Measurements from ENCODE around the gene ZDHHC11B. TPM values are rescaled to one million over a fixed set of nuclear protein-coding genes. Genes with fewer than 3 reads are reported as not detected.
"Not testable (repeated sequence)": the region's sequence is repeated elsewhere in the genome, so short reads cannot be mapped to it uniquely, and the experiment has no call there.

ZDHHC11B gene
- total RNA-seq, 1 experiment from 2014 or later: 3.8 TPM

DNA sequence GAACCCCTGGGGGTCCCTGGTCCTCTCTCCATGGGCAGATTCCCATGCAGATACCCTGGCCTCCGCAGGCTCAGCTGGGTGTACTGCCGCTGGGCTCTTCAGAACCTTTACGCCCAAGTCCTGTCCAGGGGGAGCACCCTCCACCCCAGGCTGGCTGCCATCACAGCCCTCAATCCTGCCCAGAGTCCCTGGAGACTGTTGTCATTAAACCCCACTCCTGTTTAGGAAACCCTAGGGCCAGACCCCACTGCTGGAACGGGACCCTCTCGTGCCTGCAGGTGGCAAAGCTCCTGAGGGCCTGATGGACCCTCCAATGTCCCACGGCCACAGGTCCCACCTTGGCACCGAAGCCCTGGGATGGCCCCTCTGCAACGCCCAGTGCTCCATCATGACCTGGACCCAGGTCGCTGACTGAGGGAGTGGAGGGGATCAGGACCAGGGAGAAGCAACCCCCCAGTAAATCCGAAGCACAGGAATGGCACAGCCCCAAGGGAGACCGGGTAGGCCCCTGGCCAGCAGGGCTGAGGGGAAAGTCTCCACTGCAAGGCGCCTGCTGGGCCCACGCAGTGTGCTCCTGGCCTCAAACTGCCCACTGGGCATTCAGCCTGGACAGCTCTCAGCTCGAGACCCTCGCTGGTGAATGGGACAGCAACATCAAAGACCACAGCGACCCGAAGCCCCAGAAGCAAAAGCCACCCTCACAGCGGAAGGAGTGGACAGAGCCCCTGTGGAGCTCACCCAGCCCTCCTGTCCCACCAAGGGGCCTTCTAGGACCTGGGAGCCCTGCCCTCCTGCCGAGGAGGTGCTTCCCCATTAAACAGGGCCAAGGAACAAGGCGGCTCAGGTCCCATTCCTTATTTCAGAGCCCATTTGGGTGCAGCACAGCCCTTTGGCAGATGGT, 8.3 kb downstream of the ZDHHC11B start:
- H2AFZ ChIP-seq (ENCODE audit: low read depth, low read length, poor library complexity, severe bottlenecking): no peak overlapping the region
- no peak overlapping the region for H3K4me2 ChIP-seq (ENCODE audit: low read length)
- CTCF ChIA-PET: no interaction called here
- H3K27me3 ChIP-seq (ENCODE audit: insufficient read depth, low read length): no peaks in the 10 kb centered on the region
- BruUV-seq (replicated peaks): no TSS peak
- no peaks in the 10 kb centered on the region for H3K36me3 ChIP-seq (ENCODE audit: control insufficient read depth in 1 of 2, insufficient read depth in 2 of 2, low read length in 2 of 2)
- no peak overlapping the region for H3K9ac ChIP-seq (ENCODE audit: low read length)
- no peak overlapping the region for H3K27ac ChIP-seq (ENCODE audit: low read depth, low read length)
- ATAC-seq: no peak
- intact Hi-C loops (cut with micrococcal nuclease): no loop called here
- POLR2A ChIA-PET: no interaction called here
- RAD21 ChIA-PET (ENCODE audit: low non-redundant PET in 1 of 2, low total read pairs in 2 of 2, uncharacterized antibody in 2 of 2, unreplicated experiment in 2 of 2): no interaction called here
- TF ChIP-seq, protein P1, sequence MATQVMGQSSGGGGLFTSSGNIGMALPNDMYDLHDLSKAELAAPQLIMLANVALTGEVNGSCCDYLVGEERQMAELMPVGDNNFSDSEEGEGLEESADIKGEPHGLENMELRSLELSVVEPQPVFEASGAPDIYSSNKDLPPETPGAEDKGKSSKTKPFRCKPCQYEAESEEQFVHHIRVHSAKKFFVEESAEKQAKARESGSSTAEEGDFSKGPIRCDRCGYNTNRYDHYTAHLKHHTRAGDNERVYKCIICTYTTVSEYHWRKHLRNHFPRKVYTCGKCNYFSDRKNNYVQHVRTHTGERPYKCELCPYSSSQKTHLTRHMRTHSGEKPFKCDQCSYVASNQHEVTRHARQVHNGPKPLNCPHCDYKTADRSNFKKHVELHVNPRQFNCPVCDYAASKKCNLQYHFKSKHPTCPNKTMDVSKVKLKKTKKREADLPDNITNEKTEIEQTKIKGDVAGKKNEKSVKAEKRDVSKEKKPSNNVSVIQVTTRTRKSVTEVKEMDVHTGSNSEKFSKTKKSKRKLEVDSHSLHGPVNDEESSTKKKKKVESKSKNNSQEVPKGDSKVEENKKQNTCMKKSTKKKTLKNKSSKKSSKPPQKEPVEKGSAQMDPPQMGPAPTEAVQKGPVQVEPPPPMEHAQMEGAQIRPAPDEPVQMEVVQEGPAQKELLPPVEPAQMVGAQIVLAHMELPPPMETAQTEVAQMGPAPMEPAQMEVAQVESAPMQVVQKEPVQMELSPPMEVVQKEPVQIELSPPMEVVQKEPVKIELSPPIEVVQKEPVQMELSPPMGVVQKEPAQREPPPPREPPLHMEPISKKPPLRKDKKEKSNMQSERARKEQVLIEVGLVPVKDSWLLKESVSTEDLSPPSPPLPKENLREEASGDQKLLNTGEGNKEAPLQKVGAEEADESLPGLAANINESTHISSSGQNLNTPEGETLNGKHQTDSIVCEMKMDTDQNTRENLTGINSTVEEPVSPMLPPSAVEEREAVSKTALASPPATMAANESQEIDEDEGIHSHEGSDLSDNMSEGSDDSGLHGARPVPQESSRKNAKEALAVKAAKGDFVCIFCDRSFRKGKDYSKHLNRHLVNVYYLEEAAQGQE (IDR thresholded peaks at IDR 0.05; ENCODE audit: low read depth): no peak
- no peaks in the 10 kb centered on the region for H3K9me3 ChIP-seq (ENCODE audit: control insufficient read depth in 1 of 2, insufficient read depth in 1 of 2, low read depth in 1 of 2, low read length in 2 of 2)
- no peaks in the 10 kb centered on the region for H4K20me1 ChIP-seq (ENCODE audit: insufficient read depth)
- no peaks in the 10 kb centered on the region for H3K79me2 ChIP-seq (ENCODE audit: insufficient read depth, low read length)
- no peak overlapping the region for H3K4me3 ChIP-seq (replicated peaks in 1 of 2; ENCODE audit: low read depth in 1 of 2, low read length in 2 of 2)
- no peaks in the 10 kb centered on the region for H3K9me2 ChIP-seq (ENCODE audit: insufficient read depth)
- no peaks in the 10 kb centered on the region for H3K4me1 ChIP-seq (ENCODE audit: control insufficient read depth in 1 of 2, insufficient read depth in 2 of 2, low read length in 2 of 2)
- DNase-seq (ENCODE audit: low read depth, low spot score): no peak

DNA sequence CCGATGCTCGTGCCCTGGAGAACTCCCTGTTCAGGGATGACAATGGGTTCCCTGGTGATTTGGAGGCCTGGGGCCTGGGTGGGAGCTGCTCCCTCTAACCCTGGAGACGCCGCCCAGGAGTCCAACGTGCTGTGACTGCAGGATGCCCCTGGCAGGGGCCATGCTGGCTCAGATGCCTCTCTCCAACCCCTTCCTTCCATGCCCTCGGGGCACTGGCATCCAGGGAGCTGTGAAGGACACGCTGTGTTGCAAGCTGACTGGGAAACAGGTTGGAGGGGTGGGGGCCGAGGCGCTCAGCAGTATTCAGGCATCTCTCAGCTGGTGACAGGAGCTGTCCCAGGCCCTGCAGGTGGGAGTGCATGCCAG, 9.0 kb downstream of the ZDHHC11B start:
- H3K4me3 ChIP-seq (replicated peaks in 1 of 2; ENCODE audit: low read depth in 1 of 2, low read length in 2 of 2); H3K79me2 ChIP-seq (ENCODE audit: insufficient read depth, low read length); H4K20me1 ChIP-seq (ENCODE audit: insufficient read depth); POLR2A ChIA-PET; H3K9ac ChIP-seq (ENCODE audit: low read length); intact Hi-C loops (cut with micrococcal nuclease); ATAC-seq; CTCF ChIA-PET; H3K27ac ChIP-seq (ENCODE audit: low read depth, low read length); H3K4me1 ChIP-seq (ENCODE audit: control insufficient read depth in 1 of 2, insufficient read depth in 2 of 2, low read length in 2 of 2); H2AFZ ChIP-seq (ENCODE audit: low read depth, low read length, poor library complexity, severe bottlenecking); RAD21 ChIA-PET (ENCODE audit: low non-redundant PET in 1 of 2, low total read pairs in 2 of 2, uncharacterized antibody in 2 of 2, unreplicated experiment in 2 of 2); H3K4me2 ChIP-seq (ENCODE audit: low read length); H3K36me3 ChIP-seq (ENCODE audit: control insufficient read depth in 1 of 2, insufficient read depth in 2 of 2, low read length in 2 of 2); DNase-seq (ENCODE audit: low read depth, low spot score); BruUV-seq (replicated peaks); H3K27me3 ChIP-seq (ENCODE audit: insufficient read depth, low read length); H3K9me3 ChIP-seq (ENCODE audit: control insufficient read depth in 1 of 2, insufficient read depth in 1 of 2, low read depth in 1 of 2, low read length in 2 of 2); H3K9me2 ChIP-seq (ENCODE audit: insufficient read depth): not testable (repeated sequence)

DNA sequence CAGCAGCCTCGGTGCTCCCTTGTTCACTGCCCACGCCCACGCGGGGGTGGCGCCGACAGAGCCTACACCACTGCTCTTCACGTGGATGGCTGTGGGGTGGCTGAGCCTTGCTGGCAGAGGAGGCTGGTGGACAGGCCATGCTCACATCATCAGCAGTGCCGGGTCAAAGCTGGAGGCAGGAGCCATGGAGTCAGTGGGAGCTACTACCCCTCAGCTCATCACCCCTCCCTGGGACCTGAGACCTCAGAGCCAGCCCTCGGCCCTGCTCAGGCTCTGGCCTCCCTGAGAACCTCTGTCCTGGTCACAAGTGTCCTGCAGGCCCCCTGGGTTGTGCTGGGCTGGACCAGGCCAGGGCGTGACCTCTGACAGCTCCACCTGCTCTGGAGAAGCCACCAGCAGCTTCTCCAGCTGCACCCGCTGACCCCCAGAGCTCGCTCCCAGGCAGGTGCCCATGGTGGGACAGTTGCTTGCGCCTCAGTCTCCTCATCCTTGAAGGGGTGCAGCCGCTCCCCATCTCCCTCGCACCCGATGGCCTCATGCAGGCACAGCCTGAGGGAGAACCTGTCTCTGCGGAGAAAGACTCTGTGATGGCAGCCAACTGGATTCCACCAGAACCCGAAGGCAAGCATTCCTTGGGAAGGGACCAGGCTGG, 9.5 kb downstream of the ZDHHC11B start:
- DNase-seq (ENCODE audit: low read depth, low spot score); H2AFZ ChIP-seq (ENCODE audit: low read depth, low read length, poor library complexity, severe bottlenecking); H3K4me1 ChIP-seq (ENCODE audit: control insufficient read depth in 1 of 2, insufficient read depth in 2 of 2, low read length in 2 of 2); H4K20me1 ChIP-seq (ENCODE audit: insufficient read depth); H3K79me2 ChIP-seq (ENCODE audit: insufficient read depth, low read length); CTCF ChIA-PET; POLR2A ChIA-PET; ATAC-seq; H3K4me2 ChIP-seq (ENCODE audit: low read length); H3K9ac ChIP-seq (ENCODE audit: low read length); H3K36me3 ChIP-seq (ENCODE audit: control insufficient read depth in 1 of 2, insufficient read depth in 2 of 2, low read length in 2 of 2); H3K9me2 ChIP-seq (ENCODE audit: insufficient read depth); intact Hi-C loops (cut with micrococcal nuclease); H3K4me3 ChIP-seq (replicated peaks in 1 of 2; ENCODE audit: low read depth in 1 of 2, low read length in 2 of 2); H3K27me3 ChIP-seq (ENCODE audit: insufficient read depth, low read length); RAD21 ChIA-PET (ENCODE audit: low non-redundant PET in 1 of 2, low total read pairs in 2 of 2, uncharacterized antibody in 2 of 2, unreplicated experiment in 2 of 2); H3K9me3 ChIP-seq (ENCODE audit: control insufficient read depth in 1 of 2, insufficient read depth in 1 of 2, low read depth in 1 of 2, low read length in 2 of 2); BruUV-seq (replicated peaks); H3K27ac ChIP-seq (ENCODE audit: low read depth, low read length): not testable (repeated sequence)

All from HCT116 (cell line).